HS-5 (cell line): ENCODE results near the gene NEU3.
"Not testable (repeated sequence)": the region's sequence is repeated elsewhere in the genome, so short reads cannot be mapped to it uniquely, and the experiment has no call there.

Experiments
- DNase-seq: peaks from one replicate; pipeline ENCODE4 v3.0.0-alpha.2; 2012; ENCODE audit warnings: low read depth

Gene NEU3

DNA sequence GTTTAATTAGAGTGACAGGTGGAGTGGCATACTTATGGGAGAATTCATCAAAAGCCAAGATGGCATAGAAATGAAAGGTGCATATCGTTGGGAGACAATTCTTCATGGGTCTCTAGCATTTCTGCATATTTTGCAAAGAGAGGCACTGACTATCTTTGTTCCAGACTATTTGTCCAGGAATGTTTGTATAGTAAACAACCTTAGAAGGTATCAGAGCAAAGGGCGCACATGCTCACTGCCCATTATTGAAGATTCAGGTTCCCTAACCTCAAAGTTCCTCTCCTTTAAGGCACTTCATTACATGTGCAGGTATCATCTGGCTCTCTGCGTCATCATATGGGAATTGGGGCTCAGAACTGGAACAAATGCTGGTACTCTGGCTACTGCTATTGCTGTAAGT lies 4.7 kb upstream of the NEU3 start:
- no peak for DNase-seq

- no peak for DNase-seq
Observed at GRCh38 chr11:74984730-74985129, 4.0 kb upstream of the NEU3 start.

DNA sequence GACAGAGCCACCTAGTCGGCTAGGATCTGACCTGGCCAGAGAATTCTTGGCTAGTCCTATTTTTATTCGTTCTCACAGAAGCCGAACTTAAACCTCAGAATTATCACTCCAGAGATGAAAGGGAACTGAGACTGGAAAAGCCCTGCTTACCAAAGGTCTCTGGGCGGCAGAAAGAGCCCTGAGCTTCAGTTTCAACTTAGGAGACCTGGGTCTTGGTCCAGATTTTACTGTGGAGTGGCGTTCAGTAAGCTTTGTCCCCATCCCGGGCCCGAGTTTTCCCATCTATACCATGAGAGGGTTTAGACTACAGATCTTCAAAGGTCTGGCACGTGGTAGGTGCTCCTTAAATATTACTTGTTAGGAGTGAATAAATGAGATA lies 516 bp downstream of the NEU3 start:
- no peak for DNase-seq

DNA sequence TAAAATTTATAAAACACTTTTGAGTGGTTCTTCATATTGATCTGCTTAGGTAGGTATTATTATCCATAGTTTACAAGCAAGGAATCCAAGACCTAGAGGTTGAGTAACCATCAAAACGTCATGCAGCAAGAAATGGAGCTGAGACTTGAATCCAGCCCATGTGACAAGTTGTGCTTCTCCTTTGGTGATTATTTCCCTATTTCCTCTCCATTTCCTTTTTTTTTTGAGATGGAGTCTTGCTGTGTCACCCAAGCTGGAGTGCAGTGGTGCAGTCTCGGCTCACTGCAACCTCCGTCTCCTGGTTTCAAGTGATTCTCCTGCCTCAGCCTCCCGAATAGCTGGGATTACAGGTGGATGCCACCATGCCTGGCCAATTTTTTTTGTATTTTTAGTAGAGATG lies 1.4 kb downstream of the NEU3 start:
- not testable (repeated sequence) for DNase-seq

DNA sequence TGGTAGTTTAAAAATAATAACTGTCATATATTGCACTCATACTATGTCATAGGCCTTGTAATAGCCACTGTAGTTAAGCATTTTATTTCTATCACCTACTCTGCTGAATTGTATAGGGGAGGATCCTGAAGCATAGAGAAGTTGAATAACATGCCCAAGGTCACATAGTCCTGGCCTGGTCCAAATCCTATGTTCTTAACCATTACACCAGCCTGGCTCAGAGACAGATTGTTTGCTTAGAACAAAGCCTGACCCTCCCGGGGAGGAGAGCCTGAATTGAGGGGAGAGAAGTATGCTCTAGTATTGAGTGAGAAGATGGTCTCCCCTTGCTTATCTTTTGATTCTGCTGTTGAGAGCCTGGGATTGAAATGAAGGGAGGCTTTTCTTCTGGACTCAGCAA lies 2.2 kb downstream of the NEU3 start:
- no peak for DNase-seq

DNA sequence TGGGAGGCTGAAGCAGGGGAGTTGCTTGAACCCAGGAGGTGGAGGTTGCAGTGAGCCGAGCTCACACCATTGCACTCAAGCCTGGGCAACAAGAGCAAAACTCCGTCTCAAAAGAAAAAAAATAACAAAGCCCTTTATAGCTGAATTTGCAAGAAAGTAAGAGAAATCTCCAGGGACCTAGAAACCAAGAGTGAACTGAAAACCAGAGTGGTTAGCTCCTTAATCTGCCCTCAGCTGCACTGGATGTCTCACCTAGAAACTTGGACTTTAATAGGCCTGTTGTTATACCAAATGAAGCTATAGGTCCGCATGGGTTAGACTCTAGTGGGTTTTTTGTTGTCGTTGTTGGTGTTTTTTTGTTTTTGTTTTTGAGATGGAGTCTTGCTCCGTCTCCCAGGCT lies 4.1 kb downstream of the NEU3 start:
- no peak for DNase-seq

DNA sequence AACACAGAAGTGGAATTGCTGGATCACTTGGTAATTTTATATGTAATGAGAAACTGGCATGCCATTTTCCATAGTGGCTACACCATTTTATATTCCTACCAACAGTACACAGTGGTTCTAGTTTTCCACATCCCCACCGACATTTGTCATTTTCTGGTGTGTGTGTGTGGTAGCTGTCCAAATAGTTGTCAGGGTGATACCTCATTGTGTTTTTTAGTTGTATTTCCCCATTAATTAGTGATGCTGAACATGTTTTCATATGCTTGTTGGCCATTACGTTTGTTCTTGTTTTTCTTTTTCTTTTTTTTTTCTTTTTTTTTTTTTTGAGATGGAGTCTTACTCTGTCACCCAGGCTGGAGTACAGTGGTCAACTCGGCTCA lies 12.2 kb downstream of the NEU3 start:
- no peak for DNase-seq

GRCh38 chr11:75001686-75002085 lies 13.0 kb downstream of the NEU3 start:
- no peak for DNase-seq

- DNase-seq: no peak
Observed at GRCh38 chr11:75002516-75002915, 13.8 kb downstream of the NEU3 start.

DNA sequence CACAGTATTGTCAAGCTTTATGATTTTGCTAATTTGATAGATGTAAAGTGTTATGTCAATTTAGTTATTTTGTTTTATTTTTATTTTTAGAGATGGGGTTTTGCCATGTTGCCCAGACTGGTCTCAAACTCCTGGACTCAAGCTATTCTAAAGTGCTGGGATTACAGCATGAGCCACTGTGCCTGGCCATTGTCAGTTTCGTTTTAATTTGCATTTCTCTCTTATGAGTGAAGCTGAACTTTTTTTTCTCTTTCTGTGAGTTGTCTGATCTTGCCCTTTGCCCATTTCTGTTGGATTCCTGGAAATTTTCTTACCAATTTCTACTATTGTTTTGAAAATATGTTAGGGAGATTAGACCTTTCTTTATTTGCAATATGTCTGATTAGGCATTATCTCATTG lies 15.5 kb downstream of the NEU3 start:
- no peak for DNase-seq

- DNase-seq: no peak
Observed at GRCh38 chr11:75011357-75011756, 22.6 kb downstream of the NEU3 start.

DNA sequence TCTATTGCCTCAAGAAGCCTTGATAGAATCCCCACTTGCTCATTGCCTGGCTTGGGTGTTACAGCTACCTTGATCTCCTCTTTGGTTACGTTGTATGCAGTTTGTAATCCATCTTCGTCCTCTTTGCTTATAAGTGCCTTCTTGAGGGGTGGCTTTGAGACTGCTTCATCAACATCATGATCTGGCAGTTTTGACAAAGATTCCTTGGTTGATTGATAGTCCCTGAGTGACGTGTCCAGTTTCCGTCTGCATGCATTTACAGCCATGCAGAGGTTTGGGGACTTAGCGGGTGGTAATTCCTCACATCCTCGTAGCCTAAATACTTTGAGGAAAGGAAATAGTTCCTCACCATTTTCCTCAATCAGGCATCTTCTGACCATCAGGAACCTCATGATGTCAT lies 23.1 kb downstream of the NEU3 start:
- no peak for DNase-seq

- no peak for DNase-seq
Observed at GRCh38 chr11:75013051-75013450, 24.3 kb downstream of the NEU3 start.

GRCh38 chr11:75014129-75014528 lies 25.4 kb downstream of the NEU3 start:
- DNase-seq: peak; percentile 35

- not testable (repeated sequence) for DNase-seq
Observed at GRCh38 chr11:75019200-75019599, 30.5 kb downstream of the NEU3 start.

GRCh38 chr11:75020328-75020727 lies 31.6 kb downstream of the NEU3 start:
- DNase-seq: not testable (repeated sequence)

GRCh38 chr11:75022296-75022695 lies 33.6 kb downstream of the NEU3 start:
- DNase-seq: no peak

DNA sequence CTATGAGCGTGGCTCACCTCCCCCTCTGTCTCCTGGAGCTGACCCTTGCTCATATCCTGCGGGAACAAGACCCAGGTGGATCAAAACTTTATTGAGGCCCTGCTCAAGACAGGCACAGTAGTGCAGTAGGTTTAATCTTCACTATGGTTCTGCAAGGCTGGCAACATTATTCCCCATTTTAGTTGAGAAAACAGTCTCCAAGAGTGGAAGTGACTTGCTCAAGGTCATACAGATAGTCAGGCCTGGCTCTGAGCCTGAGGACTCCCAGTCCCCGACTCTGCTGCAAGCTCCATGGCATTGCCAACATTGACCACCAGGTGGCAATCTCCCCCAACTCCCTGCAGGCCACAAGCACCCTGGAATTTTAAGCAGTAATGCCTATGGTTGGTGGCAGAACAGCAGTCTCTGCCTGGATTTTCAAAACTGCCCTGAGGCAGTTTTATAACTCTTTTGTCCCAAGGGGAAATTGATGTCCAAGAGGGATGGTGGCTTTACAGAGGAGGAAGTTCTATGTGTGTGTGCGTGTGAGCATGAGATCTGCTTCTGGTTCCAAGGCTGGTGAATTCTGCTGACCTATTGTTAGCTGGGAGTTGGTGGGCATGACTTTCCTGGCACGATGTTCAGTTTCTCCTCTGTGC lies 34.1 kb downstream of the NEU3 start:
- DNase-seq: peak; percentile 44

- no peak for DNase-seq
Observed at GRCh38 chr11:75023446-75024067, 34.8 kb downstream of the NEU3 start.

DNA sequence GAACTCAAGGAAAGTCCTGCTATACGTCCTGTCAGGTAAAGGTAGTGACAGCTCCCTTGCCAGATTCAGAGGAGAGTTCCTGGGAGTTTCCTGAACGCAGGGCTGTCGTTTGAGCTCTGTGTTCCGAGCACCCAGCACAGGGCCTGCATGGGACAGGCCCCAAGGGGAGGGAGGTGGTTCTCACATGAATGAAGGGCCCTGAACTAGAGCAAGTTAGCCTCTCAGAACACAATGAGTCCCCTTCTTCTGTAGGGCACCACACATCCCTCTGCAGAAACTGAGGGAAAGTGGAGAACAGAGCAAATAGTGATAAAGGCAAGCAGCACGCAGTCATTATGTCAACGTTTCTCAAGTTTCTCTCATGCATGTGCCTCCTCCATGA lies 35.3 kb downstream of the NEU3 start:
- no peak for DNase-seq

DNA sequence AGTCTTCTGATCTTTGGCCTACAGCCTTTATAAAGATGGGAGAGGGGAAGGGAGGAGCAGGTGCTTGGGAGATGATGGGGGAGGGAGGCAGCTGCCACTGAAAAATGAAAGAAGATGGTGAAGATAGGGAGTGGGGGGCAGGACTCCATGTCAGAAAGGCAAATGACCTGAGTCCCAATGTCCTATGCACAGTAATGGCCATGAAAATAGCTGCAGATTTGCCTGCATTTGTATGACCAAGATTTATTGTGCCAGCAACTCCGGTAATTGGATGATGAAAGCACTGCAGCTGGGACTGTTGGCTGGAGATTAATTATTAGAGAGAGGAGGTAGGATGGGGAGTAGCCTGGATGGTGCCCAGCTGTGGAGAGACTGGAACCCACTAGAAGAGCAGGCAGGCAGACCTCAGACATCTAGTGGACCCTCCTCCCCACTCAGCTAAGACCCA lies 36.1 kb downstream of the NEU3 start:
- DNase-seq: no peak

DNA sequence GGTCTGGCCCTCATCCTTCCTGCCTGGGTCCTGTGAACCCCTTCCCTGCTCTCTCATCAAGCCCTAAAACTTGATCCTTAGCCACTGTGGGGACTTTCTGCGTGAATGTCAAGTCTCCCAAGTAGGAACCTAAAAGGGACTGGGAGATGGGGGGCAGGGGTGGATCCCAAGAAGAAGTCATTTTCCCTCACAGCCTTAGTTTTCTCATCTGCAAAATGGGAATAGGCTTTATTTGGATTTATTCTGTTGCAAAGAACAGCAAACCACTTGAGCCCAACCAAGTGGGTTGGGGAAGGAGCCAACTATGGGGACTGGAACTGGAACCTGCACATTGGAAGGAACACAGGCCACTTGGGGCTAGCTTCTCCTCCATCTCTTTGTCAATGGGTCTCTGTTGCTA lies 36.8 kb downstream of the NEU3 start:
- DNase-seq: no peak

DNA sequence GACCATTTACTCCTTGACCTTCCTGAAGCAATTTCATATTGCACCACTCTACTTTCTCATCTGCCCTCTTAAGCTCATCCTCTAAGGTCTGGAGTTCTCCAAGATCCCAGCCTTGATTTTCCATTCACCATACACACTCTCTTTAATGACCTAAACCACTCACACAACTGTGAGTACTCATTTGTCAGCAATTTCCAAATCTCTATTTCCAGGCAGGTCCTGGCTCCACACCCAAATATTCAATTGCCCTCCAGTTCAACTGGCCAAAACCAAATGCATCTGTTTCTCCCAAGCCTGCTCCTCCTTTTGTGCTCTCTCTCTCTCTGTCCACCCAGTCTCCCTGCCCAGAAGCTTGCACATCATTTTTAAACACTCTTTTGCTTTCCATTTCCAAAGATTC lies 39.6 kb downstream of the NEU3 start:
- DNase-seq: no peak

- no peak for DNase-seq
Observed at GRCh38 chr11:75028724-75029123, 40.0 kb downstream of the NEU3 start.
